Effector memory CD8-positive, alpha-beta T cell (primary cell): ENCODE results near the gene CDT1.
A peak's percentile ranks its signal among the peaks of the same experiment; 100 is the strongest.

Experiments used
- ATAC-seq: fragments of 150-1000 bp; cut with Tn5 transposase; replicated peaks from 2 replicates; pipeline ENCODE4 v1.10.0; 2021; ENCODE audit warnings: mild to moderate bottlenecking, moderate library complexity
- DNase-seq, 3 experiments: peaks; one replicate each; pipeline ENCODE4 v3.0.0; 2021
- H3K27ac Mint-ChIP-seq, 2 donors: one replicate each; pipeline ENCODE4 v1.8.0; 2022; ENCODE audit warnings: mild to moderate bottlenecking in 2 of 2, mixed read lengths in 2 of 2, moderate library complexity in 2 of 2
- H3K27me3 Mint-ChIP-seq, 2 donors: one replicate each; pipeline ENCODE4 v1.8.0; 2022; ENCODE audit warnings: mixed read lengths in 2 of 2
- H3K36me3 Mint-ChIP-seq: one replicate; pipeline ENCODE4 v1.8.0; 2022; ENCODE audit warnings: mild to moderate bottlenecking, moderate library complexity, mixed read lengths; ENCODE audit not compliant: insufficient read depth
- H3K4me1 Mint-ChIP-seq, 2 donors: one replicate each; pipeline ENCODE4 v1.8.0; 2022; ENCODE audit warnings: low read depth in 2 of 2, mixed read lengths in 2 of 2
- H3K4me3 Mint-ChIP-seq, 2 donors: one replicate each; pipeline ENCODE4 v1.8.0; 2022; ENCODE audit warnings: mild to moderate bottlenecking in 2 of 2, mixed read lengths in 2 of 2, moderate library complexity in 2 of 2
- H3K9me3 Mint-ChIP-seq, 2 donors: one replicate each; pipeline ENCODE4 v1.8.0; 2022; ENCODE audit warnings: mixed read lengths in 2 of 2

Gene CDT1

GRCh38 chr16:88807626-88808453 is 4.3 kb downstream of the CDT1 start:
- Mint-ChIP-seq H3K27ac (peak overlapping the region in 1 of 2 donors; percentile 90), H3K4me3 (no peak overlapping the region), H3K9me3 (no peaks in the 10 kb centered on the region), H3K27me3 (no peaks in the 10 kb centered on the region), H3K36me3 (peaks cover 50% of the 10 kb centered on the region), H3K4me1 (peaks cover 3 to 27% of the 10 kb centered on the region in 2 donors)
- DNase-seq = no peak
- no peak for ATAC-seq

GRCh38 chr16:88809068-88809675 is 5.6 kb downstream of the CDT1 start:
- DNase-seq = no peak

DNA sequence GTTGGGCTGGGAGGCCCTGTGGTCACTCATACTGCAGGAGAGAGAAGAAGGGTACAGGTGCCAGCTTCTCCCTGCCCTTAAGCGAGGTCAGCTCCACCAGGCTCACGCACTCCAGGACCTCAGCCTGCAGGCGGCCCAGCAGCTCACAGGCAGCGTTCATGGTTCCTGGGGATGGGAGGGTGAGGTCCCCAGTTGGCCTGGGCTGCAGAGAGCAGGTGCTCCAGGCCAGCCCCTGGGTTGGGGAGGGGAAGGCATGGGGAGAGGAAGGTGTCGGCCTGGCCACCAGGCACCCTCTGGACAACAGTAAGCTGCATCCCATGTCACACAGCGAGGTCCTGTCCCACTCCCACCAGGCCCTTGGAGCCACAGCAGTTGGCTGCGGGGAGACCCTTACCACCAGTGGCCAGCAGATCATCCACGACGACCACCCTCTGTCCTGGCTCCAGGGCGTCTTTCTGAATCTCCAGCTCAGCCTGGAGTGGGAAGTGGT is 6.1 kb downstream of the CDT1 start:
- H3K27me3 Mint-ChIP-seq = no peaks in the 10 kb centered on the region
- ATAC-seq (no peak), DNase-seq (no peak)
- H3K27ac Mint-ChIP-seq = peak overlapping the region; percentile 39 to 90
- H3K36me3 Mint-ChIP-seq = peaks cover 32% of the 10 kb centered on the region
- no peaks in the 10 kb centered on the region for H3K9me3 Mint-ChIP-seq
- peak overlapping the region; percentile 59 to 97 for H3K4me3 Mint-ChIP-seq
- peaks cover 3 to 24% of the 10 kb centered on the region in 2 donors for H3K4me1 Mint-ChIP-seq

More at GRCh38 chr16:88809068-88809675, 5.6 kb downstream of the CDT1 start:
- H3K9me3 Mint-ChIP-seq = no peaks in the 10 kb centered on the region
- peaks cover 38% of the 10 kb centered on the region for H3K36me3 Mint-ChIP-seq
- peak overlapping the region in 1 of 2 donors; percentile 90 for H3K27ac Mint-ChIP-seq
- H3K27me3 Mint-ChIP-seq = no peaks in the 10 kb centered on the region
- no peak for ATAC-seq
- H3K4me1 Mint-ChIP-seq = peaks cover 3 to 26% of the 10 kb centered on the region in 2 donors
- peak overlapping the region in 1 of 2 donors; percentile 59 for H3K4me3 Mint-ChIP-seq

GRCh38 chr16:88810166-88810911 is 6.8 kb downstream of the CDT1 start:
- Mint-ChIP-seq H3K4me1 (peaks cover 3 to 24% of the 10 kb centered on the region in 2 donors), H3K27ac (peak overlapping the region; percentile 39 to 90), H3K36me3 (peaks cover 27% of the 10 kb centered on the region), H3K27me3 (no peaks in the 10 kb centered on the region), H3K4me3 (peak overlapping the region; percentile 96 to 97), H3K9me3 (no peaks in the 10 kb centered on the region)
- DNase-seq (no peak), ATAC-seq (no peak)

GRCh38 chr16:88810912-88811768 is 7.6 kb downstream of the CDT1 start:
- DNase-seq = peak; percentile 57 to 59 (median 58)
- Mint-ChIP-seq H3K27me3 (no peaks in the 10 kb centered on the region), H3K9me3 (no peaks in the 10 kb centered on the region), H3K4me1 (peaks cover 3 to 24% of the 10 kb centered on the region in 2 donors), H3K4me3 (peak overlapping the region; percentile 96 to 97), H3K36me3 (peaks cover 26% of the 10 kb centered on the region), H3K27ac (peak overlapping the region; percentile 90 to 91)
- ATAC-seq = peak; percentile 64

DNA sequence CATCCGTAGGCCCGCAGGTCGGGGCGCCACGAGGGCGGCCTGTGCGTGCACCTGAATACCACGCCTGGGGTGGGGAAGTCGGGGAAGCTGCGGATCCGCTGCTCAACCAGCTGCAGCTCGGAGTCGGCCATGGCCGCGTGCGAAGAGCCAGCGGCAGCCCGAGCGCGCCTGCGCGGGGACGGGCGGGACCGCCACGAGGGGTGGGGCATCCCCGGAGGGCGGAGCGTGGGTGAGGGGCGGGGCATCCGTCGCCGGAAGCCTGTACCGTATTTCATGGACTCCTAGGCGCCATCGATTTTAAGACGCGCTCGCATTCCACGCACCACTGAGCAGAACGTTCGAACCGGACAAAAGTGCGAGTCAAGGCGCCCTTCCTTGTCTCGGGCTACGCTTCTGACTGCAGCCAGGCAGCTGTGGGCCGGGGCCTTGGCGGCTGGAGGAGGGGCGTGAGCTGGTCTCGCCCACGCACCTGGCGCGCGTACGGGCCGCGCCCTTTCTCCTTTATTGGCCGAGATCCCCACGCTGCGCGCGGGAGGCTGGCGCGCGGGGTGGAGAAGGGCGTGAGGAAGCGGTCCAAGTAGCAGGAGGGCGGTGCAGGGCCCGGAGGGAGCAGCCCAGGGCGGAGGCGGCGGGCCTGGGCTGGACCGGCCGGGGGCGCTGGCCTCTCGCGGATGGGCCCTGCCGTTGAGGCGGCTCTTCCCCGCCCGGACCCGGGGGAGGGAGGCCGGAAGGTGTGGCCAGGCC is 8.4 kb downstream of the CDT1 start, which contains the start of gene APRT:
Gene APRT (minus strand): TSS at position 160 of the 744 bp plus-strand sequence. CDS start 29 bp downstream, at position 131.
- DNase-seq (peak; percentile 98 to 99 (median 99)), ATAC-seq (peak; percentile 82)
- no peaks in the 10 kb centered on the region for H3K9me3 Mint-ChIP-seq
- H3K36me3 Mint-ChIP-seq = peaks cover 29% of the 10 kb centered on the region
- H3K4me1 Mint-ChIP-seq = peaks cover 3 to 24% of the 10 kb centered on the region in 2 donors
- H3K4me3 Mint-ChIP-seq = peak within 1 kb of the TSS; percentile 96 to 97
- H3K27me3 Mint-ChIP-seq = no peaks in the 10 kb centered on the region
- peak within 1 kb of the TSS; percentile 90 to 91 for H3K27ac Mint-ChIP-seq

- DNase-seq = no peak
Observed at GRCh38 chr16:88812513-88813268, 9.1 kb downstream of the CDT1 start.

GRCh38 chr16:88813269-88814143 is 9.9 kb downstream of the CDT1 start:
- Mint-ChIP-seq H3K4me1 (peaks cover 3 to 24% of the 10 kb centered on the region in 2 donors), H3K27ac (no peak overlapping the region), H3K27me3 (no peaks in the 10 kb centered on the region), H3K4me3 (no peak overlapping the region), H3K36me3 (peaks cover 24% of the 10 kb centered on the region), H3K9me3 (no peaks in the 10 kb centered on the region)
- no peak for DNase-seq
- ATAC-seq = no peak

More at GRCh38 chr16:88812513-88813268, 9.1 kb downstream of the CDT1 start:
- Mint-ChIP-seq H3K27me3 (no peaks in the 10 kb centered on the region), H3K4me3 (peak overlapping the region; percentile 96 to 97), H3K36me3 (peaks cover 24% of the 10 kb centered on the region), H3K27ac (peak overlapping the region; percentile 90 to 91), H3K4me1 (peaks cover 3 to 24% of the 10 kb centered on the region in 2 donors), H3K9me3 (no peaks in the 10 kb centered on the region)
- ATAC-seq = no peak

GRCh38 chr16:88814144-88814502 is 10.5 kb downstream of the CDT1 start:
- peaks cover 3 to 21% of the 10 kb centered on the region in 2 donors for H3K4me1 Mint-ChIP-seq
- H3K27me3 Mint-ChIP-seq = no peaks in the 10 kb centered on the region
- H3K27ac Mint-ChIP-seq = no peak overlapping the region
- H3K9me3 Mint-ChIP-seq = no peaks in the 10 kb centered on the region
- DNase-seq (no peak), ATAC-seq (no peak)
- H3K36me3 Mint-ChIP-seq = peaks cover 20% of the 10 kb centered on the region
- H3K4me3 Mint-ChIP-seq = no peak overlapping the region

DNA sequence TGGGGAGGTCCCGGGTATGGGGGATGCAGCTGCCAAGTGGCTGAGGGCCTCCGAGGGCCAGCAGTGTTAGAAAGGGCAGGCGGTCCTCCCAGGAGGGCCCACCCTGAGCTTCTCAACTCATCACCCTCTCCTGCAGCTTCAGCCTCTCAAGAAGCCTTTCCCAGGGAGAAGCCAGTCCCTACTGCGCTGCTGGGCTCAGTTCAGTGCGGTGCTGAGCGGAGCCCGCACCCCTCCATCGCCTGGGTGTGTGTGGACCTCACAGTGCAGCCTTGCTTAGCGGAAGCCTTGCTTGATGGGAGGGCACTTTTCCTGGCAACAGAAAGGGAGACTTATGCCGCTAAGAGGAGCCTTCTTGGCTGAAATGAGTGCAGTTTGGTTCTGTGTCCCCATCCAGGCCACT is 11.6 kb downstream of the CDT1 start:
- no peak for ATAC-seq
- H3K9me3 Mint-ChIP-seq = no peaks in the 10 kb centered on the region
- DNase-seq = no peak
- H3K4me1 Mint-ChIP-seq = peaks cover 3 to 15% of the 10 kb centered on the region in 2 donors
- H3K27ac Mint-ChIP-seq = no peak overlapping the region
- H3K4me3 Mint-ChIP-seq = no peak overlapping the region
- peaks cover 16% of the 10 kb centered on the region for H3K36me3 Mint-ChIP-seq
- no peaks in the 10 kb centered on the region for H3K27me3 Mint-ChIP-seq
